ENCODE results near the gene PYGO2.
A peak's percentile ranks its signal among the peaks of the same experiment; 100 is the strongest.

The PYGO2 gene

DNA sequence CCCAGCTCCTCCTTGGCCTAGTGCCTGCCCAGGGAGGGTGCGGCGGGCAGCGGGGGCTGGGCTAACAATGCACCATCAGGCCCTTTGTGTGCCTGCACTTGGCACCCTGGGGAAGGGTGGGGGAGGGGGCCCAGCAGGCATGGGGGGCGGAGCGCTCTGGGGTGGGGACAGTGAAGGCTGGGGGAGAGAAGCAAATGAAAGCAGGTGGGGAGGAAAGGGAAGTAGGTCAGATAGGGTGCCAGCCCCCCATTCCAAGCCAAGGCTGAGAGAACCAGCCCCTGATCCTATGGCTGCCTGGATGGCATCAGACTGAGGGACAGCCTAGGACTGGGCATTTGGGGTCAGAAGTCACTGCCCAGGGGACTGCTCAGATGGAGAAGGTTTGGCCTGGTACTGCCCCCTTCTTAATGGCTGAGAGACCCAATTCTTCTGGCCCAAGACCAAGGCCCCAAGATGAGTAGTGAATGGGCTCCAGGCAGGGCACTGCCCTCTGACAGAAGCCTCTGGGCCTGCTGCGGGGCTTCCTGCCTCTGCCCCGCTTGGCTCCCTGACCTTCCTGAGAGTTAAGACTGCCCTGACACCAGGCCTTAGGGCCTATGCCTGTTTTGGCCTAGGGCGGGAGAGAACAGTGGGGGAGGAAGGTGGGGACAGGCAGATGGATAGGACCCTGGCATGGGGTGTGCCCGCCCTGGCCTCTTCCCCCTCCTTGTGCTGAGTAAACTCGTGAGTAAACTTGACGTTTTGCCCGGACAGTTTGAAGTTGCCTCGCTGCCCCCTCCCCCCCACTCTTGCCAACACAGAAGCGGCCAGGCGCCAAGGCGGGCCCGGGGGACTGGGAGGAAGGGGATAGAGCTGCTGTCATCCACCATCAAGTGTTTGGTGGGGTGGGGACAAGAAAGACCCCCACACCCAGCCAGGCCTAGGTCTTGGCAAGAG is 43.8 kb upstream of the PYGO2 start:
- H3K79me2 ChIP-seq (ENCODE audit: control insufficient read depth, insufficient read depth, low read length, unreplicated experiment) = peaks cover 69% of the 10 kb centered on the region
- peak overlapping the region; percentile 76 for H3K27ac ChIP-seq (ENCODE audit: low read depth, low read length)
- no peak overlapping the region for H2AFZ ChIP-seq (ENCODE audit: low read length, unreplicated experiment)
- peaks cover 24% of the 10 kb centered on the region for H3K4me1 ChIP-seq (ENCODE audit: control insufficient read depth, insufficient read depth, low read length, unreplicated experiment)
- no peaks in the 10 kb centered on the region for H3K27me3 ChIP-seq (ENCODE audit: insufficient read depth, low read length)
- peak overlapping the region; percentile 93 for H3K4me3 ChIP-seq (ENCODE audit: low read depth, low read length)
- no peaks in the 10 kb centered on the region for H3K36me3 ChIP-seq (ENCODE audit: insufficient read depth, low read length)

GRCh38 chr1:155004352-155005075 is 42.9 kb upstream of the PYGO2 start:
- Histone ChIP-seq H3K4me3 (ENCODE audit: low read depth, low read length) (peak overlapping the region; percentile 93), H2AFZ (ENCODE audit: low read length, unreplicated experiment) (no peak overlapping the region), H3K79me2 (ENCODE audit: control insufficient read depth, insufficient read depth, low read length, unreplicated experiment) (peaks cover 62% of the 10 kb centered on the region), H3K27ac (ENCODE audit: low read depth, low read length) (peak overlapping the region; percentile 76), H3K27me3 (ENCODE audit: insufficient read depth, low read length) (no peaks in the 10 kb centered on the region), H3K36me3 (ENCODE audit: insufficient read depth, low read length) (no peaks in the 10 kb centered on the region), H3K4me1 (ENCODE audit: control insufficient read depth, insufficient read depth, low read length, unreplicated experiment) (peaks cover 33% of the 10 kb centered on the region)

DNA sequence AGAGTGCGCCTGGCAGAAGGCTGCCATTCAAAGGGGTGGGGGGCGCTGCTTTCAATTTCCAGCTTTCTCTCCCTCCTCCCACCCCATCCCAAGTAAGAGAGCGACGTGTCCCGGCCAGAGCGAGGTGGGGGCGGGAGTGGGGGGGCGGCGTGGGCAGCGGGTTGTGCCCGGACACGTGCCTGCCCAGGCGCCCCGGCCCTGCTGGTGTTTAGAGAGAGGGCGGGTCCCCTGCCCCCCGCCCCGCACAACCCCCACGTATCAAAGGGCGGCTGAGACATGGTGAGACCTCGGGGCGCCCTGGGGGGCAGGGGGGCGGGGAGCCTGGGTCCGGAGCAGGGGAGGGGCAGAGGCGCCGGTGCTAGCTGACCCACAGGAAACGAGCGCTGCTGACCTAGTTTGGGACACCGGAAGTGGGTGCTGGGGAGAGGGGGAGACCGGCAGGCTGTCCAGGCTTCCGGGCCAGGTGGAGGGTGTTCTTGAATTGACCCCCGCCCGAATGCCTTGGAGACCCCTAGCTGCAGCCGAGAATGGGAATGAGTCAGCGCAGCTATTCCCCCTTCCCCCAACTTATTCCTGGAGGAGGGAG is 42.3 kb upstream of the PYGO2 start:
- Histone ChIP-seq H3K79me2 (ENCODE audit: control insufficient read depth, insufficient read depth, low read length, unreplicated experiment) (peaks cover 59% of the 10 kb centered on the region), H3K4me1 (ENCODE audit: control insufficient read depth, insufficient read depth, low read length, unreplicated experiment) (peaks cover 33% of the 10 kb centered on the region)

GRCh38 chr1:155003227-155003765 is 41.7 kb upstream of the PYGO2 start:
- Histone ChIP-seq H3K27ac (ENCODE audit: low read depth, low read length) (peak overlapping the region; percentile 76), H2AFZ (ENCODE audit: low read length, unreplicated experiment) (no peak overlapping the region), H3K79me2 (ENCODE audit: control insufficient read depth, insufficient read depth, low read length, unreplicated experiment) (peaks cover 53% of the 10 kb centered on the region), H3K4me3 (ENCODE audit: low read depth, low read length) (peak overlapping the region; percentile 93), H3K4me1 (ENCODE audit: control insufficient read depth, insufficient read depth, low read length, unreplicated experiment) (peaks cover 33% of the 10 kb centered on the region), H3K36me3 (ENCODE audit: insufficient read depth, low read length) (no peaks in the 10 kb centered on the region), H3K27me3 (ENCODE audit: insufficient read depth, low read length) (no peaks in the 10 kb centered on the region)

More for the DNA sequence above, 42.3 kb upstream of the PYGO2 start:
- H3K36me3 ChIP-seq (ENCODE audit: insufficient read depth, low read length) = no peaks in the 10 kb centered on the region
- H3K4me3 ChIP-seq (ENCODE audit: low read depth, low read length) = peak overlapping the region; percentile 93
- H2AFZ ChIP-seq (ENCODE audit: low read length, unreplicated experiment) = no peak overlapping the region
- H3K27me3 ChIP-seq (ENCODE audit: insufficient read depth, low read length) = no peaks in the 10 kb centered on the region
- H3K27ac ChIP-seq (ENCODE audit: low read depth, low read length) = peak overlapping the region; percentile 76

GRCh38 chr1:155002464-155003226 is 41.1 kb upstream of the PYGO2 start, which contains the start of gene ZBTB7B:
ZBTB7B (plus strand) TSS chr1:155002802; CDS start chr1:155014661, 11,859 bp downstream.
- Histone ChIP-seq H3K36me3 (ENCODE audit: insufficient read depth, low read length) (no peaks in the 10 kb centered on the region), H3K27ac (ENCODE audit: low read depth, low read length) (peak within 1 kb of the TSS; percentile 76), H3K27me3 (ENCODE audit: insufficient read depth, low read length) (no peaks in the 10 kb centered on the region), H3K4me3 (ENCODE audit: low read depth, low read length) (peak within 1 kb of the TSS; percentile 93), H3K4me1 (ENCODE audit: control insufficient read depth, insufficient read depth, low read length, unreplicated experiment) (peaks cover 33% of the 10 kb centered on the region), H3K79me2 (ENCODE audit: control insufficient read depth, insufficient read depth, low read length, unreplicated experiment) (peaks cover 49% of the 10 kb centered on the region), H2AFZ (ENCODE audit: low read length, unreplicated experiment) (no peak within 1 kb of the TSS)

GRCh38 chr1:155001675-155002463 is 40.3 kb upstream of the PYGO2 start:
- Histone ChIP-seq H3K27me3 (ENCODE audit: insufficient read depth, low read length) (no peaks in the 10 kb centered on the region), H3K4me3 (ENCODE audit: low read depth, low read length) (peak overlapping the region; percentile 82), H3K36me3 (ENCODE audit: insufficient read depth, low read length) (no peaks in the 10 kb centered on the region), H3K4me1 (ENCODE audit: control insufficient read depth, insufficient read depth, low read length, unreplicated experiment) (peaks cover 33% of the 10 kb centered on the region), H3K79me2 (ENCODE audit: control insufficient read depth, insufficient read depth, low read length, unreplicated experiment) (peaks cover 41% of the 10 kb centered on the region), H2AFZ (ENCODE audit: low read length, unreplicated experiment) (no peak overlapping the region), H3K27ac (ENCODE audit: low read depth, low read length) (peak overlapping the region; percentile 67)

GRCh38 chr1:155001425-155001674 is 39.8 kb upstream of the PYGO2 start:
- no peak overlapping the region for H2AFZ ChIP-seq (ENCODE audit: low read length, unreplicated experiment)
- no peaks in the 10 kb centered on the region for H3K27me3 ChIP-seq (ENCODE audit: insufficient read depth, low read length)
- peak overlapping the region; percentile 67 for H3K27ac ChIP-seq (ENCODE audit: low read depth, low read length)
- H3K79me2 ChIP-seq (ENCODE audit: control insufficient read depth, insufficient read depth, low read length, unreplicated experiment) = peaks cover 36% of the 10 kb centered on the region
- H3K4me1 ChIP-seq (ENCODE audit: control insufficient read depth, insufficient read depth, low read length, unreplicated experiment) = peaks cover 32% of the 10 kb centered on the region
- H3K36me3 ChIP-seq (ENCODE audit: insufficient read depth, low read length) = no peaks in the 10 kb centered on the region
- peak overlapping the region; percentile 82 for H3K4me3 ChIP-seq (ENCODE audit: low read depth, low read length)

GRCh38 chr1:155000726-155001424 is 39.3 kb upstream of the PYGO2 start:
- H3K4me3 ChIP-seq (ENCODE audit: low read depth, low read length) = peak overlapping the region; percentile 82
- peaks cover 27% of the 10 kb centered on the region for H3K4me1 ChIP-seq (ENCODE audit: control insufficient read depth, insufficient read depth, low read length, unreplicated experiment)
- peak overlapping the region; percentile 67 for H3K27ac ChIP-seq (ENCODE audit: low read depth, low read length)
- no peaks in the 10 kb centered on the region for H3K36me3 ChIP-seq (ENCODE audit: insufficient read depth, low read length)
- H3K79me2 ChIP-seq (ENCODE audit: control insufficient read depth, insufficient read depth, low read length, unreplicated experiment) = peaks cover 31% of the 10 kb centered on the region
- no peaks in the 10 kb centered on the region for H3K27me3 ChIP-seq (ENCODE audit: insufficient read depth, low read length)
- no peak overlapping the region for H2AFZ ChIP-seq (ENCODE audit: low read length, unreplicated experiment)

DNA sequence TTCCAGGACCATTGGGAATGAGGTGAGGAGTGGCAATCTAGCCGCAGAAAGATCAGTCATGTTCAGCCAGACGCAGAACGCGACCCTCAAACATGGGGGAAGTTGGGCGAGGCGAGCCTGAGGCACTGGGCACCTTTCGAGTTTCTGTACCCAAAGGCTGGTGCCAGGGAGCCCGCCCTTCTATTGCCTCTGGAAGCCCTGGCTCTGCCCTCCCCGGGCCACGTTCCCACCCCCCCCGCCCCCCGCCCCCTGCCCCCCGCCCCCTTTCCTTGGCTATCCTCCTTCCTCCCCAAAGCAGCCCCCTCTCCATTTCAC is 38.8 kb upstream of the PYGO2 start:
- H3K4me1 ChIP-seq (ENCODE audit: control insufficient read depth, insufficient read depth, low read length, unreplicated experiment) = peaks cover 22% of the 10 kb centered on the region
- H3K79me2 ChIP-seq (ENCODE audit: control insufficient read depth, insufficient read depth, low read length, unreplicated experiment) = peaks cover 26% of the 10 kb centered on the region
- H3K36me3 ChIP-seq (ENCODE audit: insufficient read depth, low read length) = no peaks in the 10 kb centered on the region
- H3K27ac ChIP-seq (ENCODE audit: low read depth, low read length) = peak overlapping the region; percentile 67
- H2AFZ ChIP-seq (ENCODE audit: low read length, unreplicated experiment) = peak overlapping the region; percentile 14
- no peaks in the 10 kb centered on the region for H3K27me3 ChIP-seq (ENCODE audit: insufficient read depth, low read length)
- peak overlapping the region; percentile 82 for H3K4me3 ChIP-seq (ENCODE audit: low read depth, low read length)

Data from ACC112 (cell line).